Natural killer cell (primary cell): ENCODE measurements around the gene BRCA1. TPM values are rescaled to one million over a fixed set of nuclear protein-coding genes. Genes with fewer than 3 reads are reported as not detected.

ENCODE experiments used
- ATAC-seq, 3 donors: fragments of 150-1000 bp in 2 of 3; fragments of 200-7000 bp in 1 of 3; cut with Tn5 transposase; 1 replicate in 1 of 3; 2 replicates in 2 of 3; pipeline ENCODE4 v1.10.0; 2021; ENCODE audit warnings: mild to moderate bottlenecking in 2 of 3, moderate library complexity in 2 of 3
- DNase-seq, 2 donors: peaks; one replicate each; pipeline versions ENCODE4 v3.0.0 to v3.0.0-alpha.2; 2013 to 2021; ENCODE audit warnings: mixed read lengths in 1 of 2
- H3K27ac ChIP-seq: one replicate; pipeline ENCODE4 v1.5.1; 2013; ENCODE audit warnings: mild to moderate bottlenecking, low read length
- H3K27me3 ChIP-seq: one replicate; pipeline ENCODE4 v1.6.1; 2013; ENCODE audit warnings: low read length; ENCODE audit not compliant: control insufficient read depth, insufficient read depth
- H3K36me3 ChIP-seq: one replicate; pipeline ENCODE4 v1.6.1; 2013; ENCODE audit warnings: low read length; ENCODE audit not compliant: control insufficient read depth, insufficient read depth
- H3K4me1 ChIP-seq: one replicate; pipeline ENCODE4 v1.6.1; 2013; ENCODE audit warnings: low read length; ENCODE audit not compliant: control insufficient read depth, insufficient read depth
- H3K4me3 ChIP-seq: one replicate; pipeline ENCODE4 v1.5.1; 2013; ENCODE audit warnings: low read length
- H3K9me3 ChIP-seq: one replicate; pipeline ENCODE4 v1.6.1; 2013; ENCODE audit warnings: low read length; ENCODE audit not compliant: control insufficient read depth, insufficient read depth
- H3K27ac Mint-ChIP-seq, 2 donors: one replicate each; pipeline ENCODE4 v1.8.0; 2022; ENCODE audit warnings: mild to moderate bottlenecking in 2 of 2, mixed read lengths in 2 of 2, moderate library complexity in 1 of 2
- H3K27me3 Mint-ChIP-seq, 2 donors: one replicate each; pipeline ENCODE4 v1.8.0; 2022; ENCODE audit warnings: low read depth in 2 of 2, mixed read lengths in 2 of 2
- H3K36me3 Mint-ChIP-seq: one replicate; pipeline ENCODE4 v1.8.0; 2022; ENCODE audit warnings: mixed read lengths
- H3K4me1 Mint-ChIP-seq, 2 donors: one replicate each; pipeline ENCODE4 v1.8.0; 2022; ENCODE audit warnings: mixed read lengths in 2 of 2
- H3K4me3 Mint-ChIP-seq: one replicate; pipeline ENCODE4 v1.8.0; 2022; ENCODE audit warnings: mild to moderate bottlenecking, moderate library complexity, mixed read lengths
- H3K9me3 Mint-ChIP-seq, 2 donors: one replicate each; pipeline ENCODE4 v1.8.0; 2022; ENCODE audit warnings: mixed read lengths in 2 of 2
- WGBS: methylation state at CpG from one replicate; pipeline ENCODE4 v1.1.7; 2013; ENCODE audit warnings: missing lambda C conversion rate; ENCODE audit not compliant: insufficient coverage; 5-methylcytosine and 5-hydroxymethylcytosine counted together
- intact Hi-C: fragments of 100-400 bp; cut with micrococcal nuclease; formaldehyde crosslinking; loops from one replicate; pipeline ENCODE4 v1.14.2; 2022
- total RNA-seq, 4 donors: library from RNA; stranded (reverse); fragments of 120-200 nt in 1 of 4; gene quantifications; one replicate each; pipeline versions ENCODE4 v1.2.3 to v1.2.4, GENCODE V29; 2013 to 2022
- TF ChIP-seq, protein P1 (sequence below): fragments of 200-600 bp; IDR thresholded peaks from one replicate; pipeline ENCODE4 v1.8.0; 2022; ENCODE audit warnings: antibody characterized with exemption

Gene BRCA1
- total RNA-seq, 3 donors from 2014 or later (not counting 1 experiment from before 2014, with no cell fraction given) = 5.7 to 9.9 (median 8.6) TPM

DNA sequence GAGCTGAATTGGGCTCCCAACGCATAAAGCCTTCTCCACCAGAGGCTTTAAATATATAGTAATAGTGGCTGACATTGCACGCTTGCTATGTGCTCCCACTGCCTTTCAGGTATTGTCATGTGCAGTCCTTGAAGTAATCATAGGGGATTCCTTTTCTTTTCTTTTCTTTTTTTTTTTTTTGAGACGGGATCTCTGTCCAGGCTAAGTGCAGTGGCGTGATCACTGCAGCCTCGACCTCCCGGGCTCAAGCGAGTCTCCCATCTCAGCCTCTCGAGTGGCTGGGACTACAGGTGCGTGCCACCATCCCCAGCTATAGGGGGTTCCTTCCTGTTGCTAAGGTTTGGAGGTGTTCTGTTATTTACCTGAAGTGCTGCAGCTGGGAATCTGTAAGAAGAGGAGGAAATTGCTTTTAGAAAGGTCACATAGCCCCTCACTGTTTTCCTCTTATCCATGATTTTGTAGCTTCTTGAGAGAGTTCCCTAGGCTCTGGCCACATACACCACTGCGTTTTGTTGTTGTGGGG is 126.1 kb downstream of the BRCA1 start:
- ATAC-seq (no peak), DNase-seq (no peak)
- WGBS = 29% methylated on average over 5 of the region's 10 CpGs
- TF ChIP-seq, protein P1, sequence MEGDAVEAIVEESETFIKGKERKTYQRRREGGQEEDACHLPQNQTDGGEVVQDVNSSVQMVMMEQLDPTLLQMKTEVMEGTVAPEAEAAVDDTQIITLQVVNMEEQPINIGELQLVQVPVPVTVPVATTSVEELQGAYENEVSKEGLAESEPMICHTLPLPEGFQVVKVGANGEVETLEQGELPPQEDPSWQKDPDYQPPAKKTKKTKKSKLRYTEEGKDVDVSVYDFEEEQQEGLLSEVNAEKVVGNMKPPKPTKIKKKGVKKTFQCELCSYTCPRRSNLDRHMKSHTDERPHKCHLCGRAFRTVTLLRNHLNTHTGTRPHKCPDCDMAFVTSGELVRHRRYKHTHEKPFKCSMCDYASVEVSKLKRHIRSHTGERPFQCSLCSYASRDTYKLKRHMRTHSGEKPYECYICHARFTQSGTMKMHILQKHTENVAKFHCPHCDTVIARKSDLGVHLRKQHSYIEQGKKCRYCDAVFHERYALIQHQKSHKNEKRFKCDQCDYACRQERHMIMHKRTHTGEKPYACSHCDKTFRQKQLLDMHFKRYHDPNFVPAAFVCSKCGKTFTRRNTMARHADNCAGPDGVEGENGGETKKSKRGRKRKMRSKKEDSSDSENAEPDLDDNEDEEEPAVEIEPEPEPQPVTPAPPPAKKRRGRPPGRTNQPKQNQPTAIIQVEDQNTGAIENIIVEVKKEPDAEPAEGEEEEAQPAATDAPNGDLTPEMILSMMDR = no peak
- Mint-ChIP-seq H3K36me3 (no peaks in the 10 kb centered on the region), H3K4me3 (peak overlapping the region; percentile 97), H3K27me3 (no peaks in the 10 kb centered on the region), H3K27ac (peak overlapping the region; percentile 95 to 98), H3K4me1 (peaks cover 25 to 28% of the 10 kb centered on the region in 2 donors), H3K9me3 (no peaks in the 10 kb centered on the region)
- H3K27ac ChIP-seq = peak overlapping the region; percentile 93
- peaks cover 32% of the 10 kb centered on the region for H3K36me3 ChIP-seq
- no peaks in the 10 kb centered on the region for H3K27me3 ChIP-seq
- peak overlapping the region; percentile 90 for H3K4me3 ChIP-seq
- intact Hi-C loops = loop anchor here (10.0 kb wide), 1 partner anchor 486 kb away; the partner anchor contains the start of gene DHX8
- H3K4me1 ChIP-seq = peaks cover 18% of the 10 kb centered on the region
- no peaks in the 10 kb centered on the region for H3K9me3 ChIP-seq

DNA sequence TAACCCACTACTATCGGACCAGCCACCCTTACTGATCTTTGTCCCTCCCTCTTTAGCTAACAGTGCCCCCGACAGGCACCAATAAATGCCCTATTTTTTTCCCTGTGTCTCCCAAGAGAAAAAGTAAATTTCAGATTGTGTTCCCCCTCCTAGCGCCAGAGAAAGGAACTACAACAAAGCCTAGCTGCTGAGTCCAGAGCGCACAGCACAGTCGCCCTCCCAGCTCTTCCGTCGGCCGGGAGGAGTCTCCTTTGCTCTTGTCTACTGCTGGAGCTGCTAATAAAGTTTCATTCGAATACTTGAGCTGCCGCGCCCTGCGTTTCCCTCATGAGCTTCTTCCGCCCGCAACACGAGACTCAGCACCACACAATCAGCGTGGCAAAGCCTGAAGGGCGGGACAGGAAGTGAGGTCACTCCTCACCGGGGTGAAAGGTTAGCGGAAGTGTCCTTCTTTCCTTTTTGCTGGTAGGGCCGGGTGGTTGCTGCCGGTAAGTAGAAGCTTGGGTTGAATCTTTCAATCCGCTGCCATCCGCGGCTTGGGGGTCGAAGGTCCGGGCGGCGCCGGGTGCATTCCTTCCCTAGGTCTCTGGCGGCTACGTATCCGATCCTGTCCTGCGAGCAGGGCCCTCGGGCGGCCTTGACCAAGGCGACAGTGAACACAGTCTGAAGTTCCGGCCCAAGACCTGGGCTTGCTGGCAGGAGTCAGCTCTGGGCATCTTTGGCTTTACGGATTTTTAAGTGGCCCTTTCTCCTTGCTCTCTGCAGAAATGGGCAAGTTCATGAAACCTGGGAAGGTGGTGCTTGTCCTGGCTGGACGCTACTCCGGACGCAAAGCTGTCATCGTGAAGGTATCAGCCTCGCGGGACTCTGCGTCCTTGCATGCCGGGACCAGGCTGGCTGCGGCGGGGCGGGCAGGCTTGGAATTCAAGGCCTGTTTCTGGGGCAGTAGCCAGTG is 126.9 kb downstream of the BRCA1 start, which contains the start of gene RPL27:
Gene RPL27, plus strand, starts transcription at position 436 of the 955 bp plus-strand sequence. Its CDS starts 332 bp downstream, at position 768.
- Histone ChIP-seq H3K27ac (peak within 1 kb of the TSS; percentile 93), H3K9me3 (no peaks in the 10 kb centered on the region), H3K4me1 (peaks cover 18% of the 10 kb centered on the region), H3K4me3 (peak within 1 kb of the TSS; percentile 90), H3K27me3 (no peaks in the 10 kb centered on the region), H3K36me3 (peaks cover 31% of the 10 kb centered on the region)
- H3K4me1 Mint-ChIP-seq = peaks cover 25 to 28% of the 10 kb centered on the region in 2 donors
- DNase-seq (peak; percentile 98 to 100), ATAC-seq (peak; percentile 93 to 99 (median 95))
- H3K9me3 Mint-ChIP-seq = no peaks in the 10 kb centered on the region
- peak within 1 kb of the TSS; percentile 95 to 98 for H3K27ac Mint-ChIP-seq
- intact Hi-C loops = loop anchor here (10.0 kb wide), 1 partner anchor 487 kb away; the partner anchor contains the start of gene DHX8
- peak within 1 kb of the TSS; percentile 97 for H3K4me3 Mint-ChIP-seq
- TF ChIP-seq, protein P1 = peak; percentile 94
- no peaks in the 10 kb centered on the region for H3K27me3 Mint-ChIP-seq
- H3K36me3 Mint-ChIP-seq = no peaks in the 10 kb centered on the region
- under 1% methylated on average over 49 of the region's 49 CpGs for WGBS

DNA sequence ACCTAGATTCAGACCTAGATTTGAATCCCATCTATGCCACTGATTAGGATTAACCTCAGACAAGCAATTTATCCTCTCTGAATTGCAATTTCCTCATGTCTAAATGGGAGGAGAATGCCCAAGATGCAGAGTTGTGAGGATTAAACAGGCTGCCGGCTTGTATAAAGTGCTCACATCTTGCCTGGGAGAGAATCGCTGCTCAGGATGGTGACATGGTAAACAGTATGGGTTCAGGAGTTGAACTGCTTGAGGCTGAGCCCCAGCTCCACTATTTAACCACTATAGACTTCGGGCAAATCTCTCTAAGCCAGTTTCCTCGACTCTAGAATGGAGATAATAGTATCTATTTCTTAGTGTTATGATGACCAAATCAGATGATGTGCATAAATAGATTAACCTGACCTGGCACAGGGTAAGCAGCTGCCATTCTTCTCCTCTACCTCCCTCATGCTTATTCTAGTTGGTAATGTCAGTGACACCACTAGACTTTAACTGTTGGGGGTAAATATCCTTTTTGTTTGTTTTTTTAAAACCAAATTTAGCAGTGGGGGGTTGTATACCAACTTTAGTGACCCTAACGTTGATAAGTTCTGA is 127.7 kb downstream of the BRCA1 start:
- TF ChIP-seq, protein P1 = no peak
- peak overlapping the region; percentile 74 for H3K27ac ChIP-seq
- peaks cover 18% of the 10 kb centered on the region for H3K4me1 ChIP-seq
- peaks cover 31% of the 10 kb centered on the region for H3K36me3 ChIP-seq
- Mint-ChIP-seq H3K9me3 (no peaks in the 10 kb centered on the region), H3K27me3 (no peaks in the 10 kb centered on the region), H3K4me3 (peak overlapping the region; percentile 97), H3K4me1 (peaks cover 25 to 28% of the 10 kb centered on the region in 2 donors), H3K36me3 (no peaks in the 10 kb centered on the region), H3K27ac (peak overlapping the region; percentile 95 to 98)
- no peak for ATAC-seq
- intact Hi-C loops = loop anchor here (10.0 kb wide), 1 partner anchor 487 kb away; the partner anchor contains the start of gene DHX8
- H3K9me3 ChIP-seq = no peaks in the 10 kb centered on the region
- H3K4me3 ChIP-seq = no peak overlapping the region
- 33% methylated on average over 2 of the region's 5 CpGs for WGBS
- no peak for DNase-seq
- H3K27me3 ChIP-seq = no peaks in the 10 kb centered on the region

Other genes with a start within 250 kb of the BRCA1 start
- gene G6PC1, start 224.6 kb downstream of the BRCA1 start, total RNA-seq = not detected
- gene AARSD1, start 160.9 kb downstream of the BRCA1 start, total RNA-seq = 10 to 100 TPM; 46.1 to 61.8 (median 57.1) TPM
- gene PTGES3L, start 145.3 kb downstream of the BRCA1 start, total RNA-seq = under 1 TPM in 2 of 3 donors, not detected in 1; 0.53 to 0.87 TPM
- gene RUNDC1, start 144.8 kb downstream of the BRCA1 start, total RNA-seq = 10 to 100 TPM; 11.6 to 15.8 (median 14.6) TPM
- gene RPL27, start 126.9 kb downstream of the BRCA1 start, total RNA-seq = 100 to 1,000 TPM; 555 to 671 (median 608) TPM
- 10 to 100 TPM; 50.0 to 66.8 (median 59.4) TPM for gene IFI35, start 118.6 kb downstream of the BRCA1 start, total RNA-seq
- gene VAT1, start 103.0 kb downstream of the BRCA1 start, total RNA-seq = 10 to 100 TPM; 21.1 to 32.1 (median 31.9) TPM
- under 1 TPM; 0.12 to 0.58 (median 0.14) TPM for gene RND2, start 100.1 kb downstream of the BRCA1 start, total RNA-seq
- gene NBR1, start 45.9 kb upstream of the BRCA1 start, total RNA-seq = 10 to 100 TPM; 63.3 to 74.8 (median 67.0) TPM
- 10 to 100 TPM; 22.0 to 27.4 (median 22.4) TPM for gene TMEM106A, start 86.5 kb upstream of the BRCA1 start, total RNA-seq
- 1 to 10 TPM in 1 of 3 donors, under 1 TPM in 1, not detected in 1; 0.64 to 1.5 TPM for gene CCDC200, start 103.3 kb upstream of the BRCA1 start, total RNA-seq
- gene RNU2-1, start 108.6 kb upstream of the BRCA1 start, total RNA-seq = 1,000 to 10,000 TPM; 3,690 to 5,833 (median 5,267) TPM